Measurements from ENCODE around the gene SUPV3L1. TPM values are rescaled to one million over a fixed set of nuclear protein-coding genes. Genes with fewer than 3 reads are reported as not detected.

Gene SUPV3L1
- total and polyA plus RNA-seq, 2 of the 8 experiments (the other 6 are each of a cell fraction or from before 2014, with no cell fraction given), result 34.6 to 45.6 TPM

GRCh38 chr10:69182005-69182404 lies 2.0 kb downstream of the SUPV3L1 start:
- no peak overlapping the region for H2BK120ac ChIP-seq (replicated peaks; ENCODE audit: low read depth, low read length)
- TF ChIP-seq SAP30 (IDR thresholded peaks at IDR 0.05; ENCODE audit: insufficient read depth, insufficient replicate concordance, low read length), result no peak
- no peak for TF ChIP-seq BCL11A (IDR thresholded peaks at IDR 0.05; ENCODE audit: low read depth in 2 of 2, low read length in 2 of 2)
- TF ChIP-seq NRF1 (IDR thresholded peaks at IDR 0.05; ENCODE audit: low read depth, low read length), result no peak
- TF ChIP-seq POLR2AphosphoS5 (IDR thresholded peaks at IDR 0.05; ENCODE audit: low read depth, low read length), result no peak
- no peak for TF ChIP-seq NANOG (IDR thresholded peaks at IDR 0.05; ENCODE audit: insufficient read depth, low read depth, low read length, poor library complexity, severe bottlenecking)
- TF ChIP-seq RFX5 (IDR thresholded peaks at IDR 0.05; ENCODE audit: borderline replicate concordance, low read depth, low read length), result no peak
- no peak for TF ChIP-seq GTF2F1 (IDR thresholded peaks at IDR 0.05; ENCODE audit: borderline replicate concordance, low read depth, low read length)
- TF ChIP-seq SIN3A (conservative IDR thresholded peaks at IDR 0.05 in 1 of 2, IDR thresholded peaks at IDR 0.05 in 1 of 2; ENCODE audit: low read depth in 1 of 2, low read length in 2 of 2), result no peak
- TF ChIP-seq KDM4A (IDR thresholded peaks at IDR 0.05; ENCODE audit: low read depth, low read length, severe bottlenecking), result no peak
- no peak for TF ChIP-seq BACH1 (IDR thresholded peaks at IDR 0.05; ENCODE audit: low read length)
- TF ChIP-seq BRCA1 (IDR thresholded peaks at IDR 0.05; ENCODE audit: low read depth, low read length), result no peak
- peaks cover 7% of the 10 kb centered on the region for H3K23me2 ChIP-seq (ENCODE audit: low read depth, low read length)
- H3K56ac ChIP-seq (replicated peaks; ENCODE audit: insufficient read length, low read depth, low read length), result no peak overlapping the region
- H2BK5ac ChIP-seq (ENCODE audit: low read depth, low read length), result no peak overlapping the region
- no peaks in the 10 kb centered on the region; the same call in none of the 2 replicates for H3K79me1 ChIP-seq (ENCODE audit: low read depth, low read length)
- FAIRE-seq (no peak), DNase-seq (ENCODE audit: low read depth in 1 of 2, low spot score in 2 of 2) (no peak)
- H3K23ac ChIP-seq (ENCODE audit: insufficient read length), result no peak overlapping the region
- peaks cover 0 to 10% (median 2%) of the 10 kb centered on the region in 4 experiments; a peak in 5 of 7 replicates for H3K4me1 ChIP-seq (replicated peaks in 1 of 4; ENCODE audit: control insufficient read depth in 3 of 4, insufficient read depth in 4 of 4, low read length in 3 of 4)
- peaks cover 21 to 55% of the 10 kb centered on the region in 2 experiments for H3K79me2 ChIP-seq (ENCODE audit: control insufficient read depth in 1 of 2, insufficient read depth in 2 of 2, low read length in 2 of 2)
- H2AK5ac ChIP-seq (ENCODE audit: low read depth, low read length), result no peak overlapping the region
- 95% methylated on average over 4 of the region's 4 CpGs; no CpG with 5 or more reads in 1 of the 2 experiments for WGBS, 2 experiments (ENCODE audit: extremely low coverage in 1 of 2, insufficient coverage in 1 of 2, insufficient read length in 1 of 2, insufficient replicate concordance in 2 of 2, low coverage in 1 of 2, low lambda C conversion rate in 2 of 2, missing lambda C conversion rate in 1 of 2)
- no peak overlapping the region for H3K9ac ChIP-seq (replicated peaks in 1 of 4; ENCODE audit: extremely low read depth in 1 of 4, low read depth in 3 of 4, low read length in 3 of 4)
- peaks cover 4 to 11% of the 10 kb centered on the region in 2 experiments for H4K20me1 ChIP-seq (replicated peaks in 1 of 2; ENCODE audit: control insufficient read depth in 1 of 2, insufficient read depth in 2 of 2, low read length in 2 of 2)
- no peak overlapping the region for H3K14ac ChIP-seq (ENCODE audit: insufficient read length)
- H4K8ac ChIP-seq (ENCODE audit: extremely low read depth, insufficient read depth, low read length), result no peak overlapping the region
- H3K27me3 ChIP-seq (replicated peaks in 1 of 4; ENCODE audit: control insufficient read depth in 3 of 4, extremely low read depth in 1 of 4, insufficient read depth in 3 of 4, low read length in 3 of 4), result no peaks in the 10 kb centered on the region
- H2BK12ac ChIP-seq (ENCODE audit: low read depth, low read length), result no peak overlapping the region
- no peak overlapping the region for H3K18ac ChIP-seq (ENCODE audit: extremely low read depth, low read length)
- H3K4me2 ChIP-seq (ENCODE audit: insufficient read depth in 1 of 2, low read depth in 2 of 2, low read length in 2 of 2), result no peak overlapping the region; a peak in 1 of 4 replicates
- ChIA-PET CTCF (ENCODE audit: partially characterized antibody) (interaction anchor here (0.7 kb wide), 1 partner anchor 120 kb away, joined by 3 read pairs; no protein-coding TSS in a partner anchor), POLR2A (ENCODE audit: partially characterized antibody) (no interaction called here)
- no peak overlapping the region for H3K4me3 ChIP-seq (ENCODE audit: extremely low read depth in 1 of 4, insufficient read depth in 2 of 4, low read depth in 3 of 4, low read length in 4 of 4)
- H2BK20ac ChIP-seq (ENCODE audit: low read length), result no peak overlapping the region
- no peak overlapping the region for H3K4ac ChIP-seq (replicated peaks; ENCODE audit: insufficient read length, low read depth, low read length)
- H2AFZ ChIP-seq (ENCODE audit: low read length), result no peak overlapping the region
- no peaks in the 10 kb centered on the region for H3K9me3 ChIP-seq (ENCODE audit: insufficient read depth in 2 of 2, low read depth in 1 of 2, low read length in 1 of 2)
- no peak overlapping the region for H3K27ac ChIP-seq (ENCODE audit: low read depth, low read length)
- no peak overlapping the region for H2BK15ac ChIP-seq (ENCODE audit: low read length)
- H3K36me3 ChIP-seq (ENCODE audit: control insufficient read depth in 2 of 4, insufficient read depth in 4 of 4, low read length in 3 of 4), result peaks cover 4 to 16% (median 8%) of the 10 kb centered on the region in 4 experiments; a peak in 6 of 8 replicates
- no peak overlapping the region for H4K5ac ChIP-seq (ENCODE audit: insufficient read length, low read depth, low read length)
- no peak overlapping the region for H4K91ac ChIP-seq (replicated peaks; ENCODE audit: insufficient read length, low read length)

All from H1 (cell line).